ENCODE data around the gene CDC42BPG.

The CDC42BPG gene

DNA sequence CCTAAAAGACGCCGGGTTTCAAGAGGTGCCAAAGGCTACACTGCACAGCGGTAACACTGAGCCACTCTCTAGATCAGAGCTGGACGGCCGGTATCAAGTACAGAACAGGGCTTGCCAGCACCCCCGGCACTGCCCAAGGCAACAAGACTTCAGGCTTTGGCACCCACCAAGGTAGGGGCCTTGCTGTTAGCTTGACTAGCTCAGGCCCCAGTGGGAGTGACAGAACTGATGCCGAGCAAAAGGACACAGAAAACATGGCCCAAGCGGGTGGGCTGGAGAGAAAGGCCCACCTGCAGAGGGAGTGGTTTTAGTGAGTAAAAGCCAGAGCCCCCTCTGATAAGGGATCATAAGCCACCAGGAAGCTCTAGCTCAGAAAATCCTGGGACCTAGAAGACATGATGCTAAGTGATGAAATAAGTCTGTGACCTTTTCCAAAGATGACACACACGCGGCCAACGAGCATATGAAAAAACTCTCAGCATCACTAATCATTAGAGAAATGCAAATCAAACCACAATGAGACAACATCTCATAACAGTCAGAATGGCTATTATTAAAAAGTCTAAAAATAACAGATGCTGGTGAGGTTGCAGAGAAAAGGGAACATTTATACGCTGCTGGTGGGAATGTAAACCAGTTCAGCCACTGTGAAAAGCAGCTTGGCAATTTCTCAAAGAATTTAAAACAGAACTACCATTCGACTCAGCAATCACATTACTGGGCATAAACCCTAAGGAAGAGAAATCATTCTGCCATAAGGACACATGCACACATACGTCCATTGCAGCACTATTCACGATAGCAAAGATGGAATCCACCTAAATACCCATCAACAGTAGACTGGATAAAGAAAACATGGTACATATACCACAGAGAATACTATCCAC lies 21.1 kb upstream of the CDC42BPG start:
- in situ Hi-C loops (cut with HindIII; ENCODE audit: low sequenced_read_pairs), result no loop called here

DNA sequence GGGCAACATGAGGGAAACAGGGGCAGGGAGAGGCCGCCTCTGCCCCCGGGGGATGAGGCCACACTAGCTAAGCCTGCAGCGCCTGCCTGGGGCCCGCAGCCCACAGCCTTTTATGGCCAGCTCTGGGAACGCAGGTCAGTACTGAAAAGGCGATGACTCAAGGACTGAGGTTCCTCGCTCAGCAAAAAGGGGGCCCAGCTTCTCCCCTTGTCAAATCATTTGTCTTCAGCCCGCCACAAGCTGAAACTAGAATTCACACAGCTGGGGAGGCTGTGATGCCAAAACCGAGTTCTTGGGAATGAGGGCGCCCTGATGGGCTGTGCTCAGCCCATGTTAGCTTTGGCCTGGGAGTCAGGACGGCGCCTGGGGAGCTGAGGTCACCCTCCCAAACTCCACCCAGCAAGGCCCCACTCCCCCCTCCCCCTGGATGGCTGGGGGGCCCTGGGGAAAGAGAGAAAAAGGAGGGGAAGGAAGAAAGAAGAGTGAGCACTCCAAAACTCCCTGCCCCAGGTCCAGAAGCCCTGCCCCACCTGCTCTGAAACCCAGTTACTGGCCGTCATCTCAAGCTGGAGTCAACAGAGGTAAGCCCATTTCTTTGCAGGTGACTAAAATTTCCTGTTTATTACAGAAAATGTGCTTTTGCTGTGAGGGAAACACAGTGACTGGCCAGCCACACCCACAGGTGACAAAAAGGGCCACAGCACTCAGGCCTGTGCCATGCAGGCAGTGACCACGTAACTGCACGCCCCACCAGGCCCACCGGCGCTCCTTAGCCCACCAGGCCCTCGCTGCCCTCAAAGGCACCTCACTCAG lies 20.2 kb upstream of the CDC42BPG start:
- in situ Hi-C loops (cut with HindIII; ENCODE audit: low sequenced_read_pairs), result no loop called here

DNA sequence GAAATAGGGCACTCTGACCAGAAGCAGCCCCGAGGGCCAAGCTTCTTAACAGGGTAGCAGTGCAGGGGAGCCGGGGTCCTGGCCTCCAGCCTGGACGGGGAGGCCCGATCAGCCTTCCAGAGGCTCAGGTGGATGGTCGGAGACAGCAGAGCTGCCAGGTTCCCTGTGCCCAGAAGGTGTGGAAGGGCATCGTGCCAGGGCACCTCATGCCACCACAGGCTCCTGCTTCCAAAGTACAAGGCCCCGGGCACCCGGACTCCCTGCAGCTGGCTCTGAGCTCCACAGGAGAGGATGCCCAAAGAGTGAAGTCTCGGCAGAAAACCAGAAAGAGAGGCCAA lies 19.7 kb upstream of the CDC42BPG start:
- in situ Hi-C loops (cut with HindIII; ENCODE audit: low sequenced_read_pairs), result no loop called here

DNA sequence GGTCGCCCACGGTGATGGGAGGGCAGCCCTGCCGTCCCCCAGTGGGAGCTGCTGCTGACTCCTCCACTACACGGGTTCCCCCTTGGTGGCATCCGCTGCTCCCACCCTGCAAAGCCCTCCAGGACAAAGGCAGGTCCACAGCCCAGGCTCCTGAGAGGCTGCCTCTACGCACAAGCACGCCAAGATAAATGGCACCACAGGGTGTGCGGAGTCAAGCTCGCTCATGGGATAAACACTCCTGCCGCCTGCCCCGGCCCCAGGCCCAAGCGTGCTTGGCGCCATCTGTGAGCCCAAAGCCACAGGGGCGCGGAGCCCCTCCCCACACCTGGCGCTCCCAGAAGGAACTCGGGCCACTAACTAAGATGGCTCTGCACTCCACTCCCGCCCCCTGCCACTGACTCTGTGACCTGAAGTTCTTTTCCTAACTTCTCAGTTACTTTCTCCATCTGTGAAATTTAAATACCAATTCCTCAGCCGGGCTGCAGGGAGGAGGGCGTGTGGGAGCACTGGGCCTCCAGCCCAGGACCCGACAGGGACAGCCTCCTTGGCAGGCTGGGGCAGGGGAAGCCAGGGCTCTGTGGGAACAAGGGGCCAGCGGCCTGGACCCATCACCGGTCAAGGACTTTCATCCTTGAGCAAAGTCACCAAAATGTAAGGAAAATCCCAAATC lies 19.1 kb upstream of the CDC42BPG start:
- in situ Hi-C loops (cut with HindIII; ENCODE audit: low sequenced_read_pairs), result no loop called here

DNA sequence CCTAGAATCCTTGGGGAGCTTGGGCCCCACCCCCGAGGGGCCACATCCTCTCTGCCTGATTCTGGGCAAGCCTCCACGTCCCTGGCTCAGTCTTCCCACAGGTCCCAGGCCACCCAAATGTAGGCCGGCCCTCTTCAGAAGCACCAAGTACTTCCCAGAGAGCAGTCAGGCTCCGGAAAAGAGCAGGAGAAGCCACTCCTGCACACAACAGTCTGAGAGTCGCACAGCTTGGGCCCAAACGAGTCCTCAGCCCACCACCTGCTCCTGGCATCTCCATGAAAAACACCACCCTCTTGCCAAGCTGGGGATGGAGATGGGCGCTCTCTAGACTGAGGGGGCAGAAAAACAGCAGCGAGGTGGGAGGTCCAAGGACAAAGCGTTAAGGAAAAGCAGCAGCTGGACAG lies 18.5 kb upstream of the CDC42BPG start:
- in situ Hi-C loops (cut with HindIII; ENCODE audit: low sequenced_read_pairs), result no loop called here

DNA sequence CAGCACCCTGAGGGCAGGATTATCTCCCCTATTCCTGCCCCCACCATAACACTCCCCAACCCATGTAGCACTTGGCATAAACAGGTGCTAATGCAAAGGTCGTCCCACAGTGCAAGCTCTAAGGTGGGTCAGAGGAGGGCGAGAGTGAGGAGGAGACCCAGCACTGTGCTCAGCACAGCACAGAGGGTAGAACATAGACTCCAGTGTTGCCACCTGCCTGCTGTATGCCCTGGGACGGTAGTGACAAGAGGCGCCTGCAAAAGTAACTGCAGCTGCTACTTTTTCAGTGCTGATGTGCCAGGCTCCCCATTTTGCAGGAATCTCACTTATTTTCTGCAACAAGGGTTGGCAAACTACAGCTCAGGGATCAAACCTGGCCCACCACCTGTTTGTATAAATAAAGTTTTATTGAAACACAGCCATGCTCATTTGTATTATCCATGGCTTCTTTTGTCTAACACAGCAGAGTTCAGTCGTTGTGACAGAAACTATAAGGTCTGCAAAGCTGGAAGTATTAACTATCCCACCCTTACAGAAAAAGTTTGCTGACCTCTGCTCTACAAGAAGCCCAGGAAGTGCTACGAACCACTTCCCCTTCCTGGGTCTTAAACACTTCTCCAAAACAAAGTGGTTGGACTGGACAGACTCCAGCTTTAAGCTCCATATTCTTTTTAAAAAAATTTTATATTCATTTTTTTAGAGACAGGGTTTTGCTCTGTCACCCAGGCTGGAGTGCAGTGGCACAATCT lies 16.9 kb upstream of the CDC42BPG start:
- in situ Hi-C loops (cut with HindIII; ENCODE audit: low sequenced_read_pairs), result no loop called here

DNA sequence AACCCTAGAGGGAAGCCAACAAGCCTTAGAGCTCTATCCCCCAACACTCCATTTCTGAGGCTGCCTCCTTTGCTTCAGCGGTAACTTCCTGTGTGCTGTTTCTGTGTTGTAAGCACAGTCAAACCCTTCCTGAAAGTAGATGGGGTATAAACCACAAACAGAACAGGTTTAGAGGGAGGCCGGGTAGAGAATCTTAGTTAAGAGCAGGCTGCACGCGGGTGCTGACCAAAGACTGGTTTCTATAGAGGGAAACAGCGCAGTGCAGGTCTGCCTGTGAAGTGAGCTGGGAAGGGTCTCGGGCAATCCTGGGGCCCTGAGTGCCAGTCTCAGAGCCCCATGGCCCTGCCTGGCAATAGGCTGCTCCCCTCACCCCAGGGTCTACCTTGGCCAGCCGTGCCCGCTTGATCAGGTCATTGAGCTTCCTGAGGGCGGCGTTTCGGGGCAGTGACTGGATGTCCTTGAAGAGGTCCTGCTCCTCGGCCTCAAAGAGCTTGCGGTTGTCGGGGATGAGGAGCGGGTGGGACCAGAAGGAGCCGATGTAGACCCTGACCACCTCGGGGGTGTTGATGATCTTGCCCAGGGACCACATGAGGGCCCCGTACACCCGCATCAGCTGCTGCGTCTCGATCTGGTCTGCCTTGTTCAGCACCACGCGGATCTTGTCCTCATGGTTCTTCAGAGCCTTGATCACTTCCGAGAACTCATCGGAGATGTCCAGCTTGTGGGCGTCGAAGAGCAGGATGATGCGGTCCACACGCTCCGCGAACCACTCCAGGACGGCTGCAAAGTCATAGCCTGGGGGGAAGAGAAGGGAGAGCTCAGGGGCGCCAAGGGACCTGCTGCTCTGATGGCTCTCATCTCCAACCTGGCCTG lies 15.3 kb upstream of the CDC42BPG start:
- in situ Hi-C loops (cut with HindIII; ENCODE audit: low sequenced_read_pairs), result no loop called here

DNA sequence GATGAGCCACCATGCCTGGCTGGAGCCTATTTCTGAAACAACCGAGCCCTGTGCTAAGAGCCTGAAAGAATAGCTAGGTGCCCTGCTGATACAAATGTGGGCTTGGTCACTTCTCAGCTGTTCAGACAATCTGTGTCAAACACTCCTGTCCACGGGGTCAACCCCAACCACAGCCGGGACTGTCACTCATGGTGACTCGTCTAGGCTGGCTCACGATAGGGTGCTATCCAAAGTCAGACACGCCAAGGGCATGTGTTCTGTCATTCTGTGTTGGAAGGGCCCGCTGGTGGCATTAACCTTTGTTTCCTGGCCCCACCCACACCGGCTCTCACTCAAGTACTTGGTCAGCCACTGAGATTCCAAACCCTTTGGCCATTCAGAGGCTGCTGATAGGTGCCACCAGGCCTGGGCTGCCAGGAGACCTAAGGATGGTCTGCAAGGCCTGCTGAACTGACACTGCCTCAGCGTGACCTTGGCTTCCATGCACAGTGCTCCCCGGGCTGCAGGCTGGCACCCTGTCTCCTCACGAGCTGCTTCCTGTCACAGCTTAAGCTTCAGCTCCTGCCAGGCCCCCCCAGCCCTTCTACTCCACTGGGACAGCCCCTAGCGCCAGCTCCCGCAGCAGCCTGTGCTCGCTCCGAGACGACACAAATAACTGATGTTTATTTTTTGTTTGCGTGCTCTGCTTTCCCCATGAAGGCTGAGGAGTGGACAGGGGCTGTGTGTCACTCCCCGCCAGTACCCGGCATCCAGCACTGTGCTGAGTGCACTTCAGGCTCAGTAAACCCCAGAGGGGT lies 14.2 kb upstream of the CDC42BPG start:
- in situ Hi-C loops (cut with HindIII; ENCODE audit: low sequenced_read_pairs), result no loop called here

DNA sequence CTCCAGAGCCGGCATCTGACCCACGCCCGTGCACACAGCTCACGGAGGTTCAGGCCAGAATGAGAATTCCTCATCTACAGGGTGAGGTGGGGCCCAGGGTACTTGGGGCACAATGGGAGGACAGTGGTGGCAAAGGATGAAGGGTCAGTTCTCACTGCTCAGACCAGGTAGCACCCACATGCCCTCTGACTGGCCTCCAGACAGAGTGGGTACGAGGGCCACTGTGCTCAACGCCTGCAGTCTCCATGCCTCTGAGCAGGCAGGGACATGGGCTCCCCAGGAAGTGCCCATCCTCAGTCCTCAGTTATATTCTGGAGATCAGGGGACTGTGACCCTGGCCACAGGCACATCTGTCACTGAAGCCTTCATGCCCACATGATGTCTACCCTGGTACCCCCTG lies 13.0 kb upstream of the CDC42BPG start:
- in situ Hi-C loops (cut with HindIII; ENCODE audit: low sequenced_read_pairs), result no loop called here

DNA sequence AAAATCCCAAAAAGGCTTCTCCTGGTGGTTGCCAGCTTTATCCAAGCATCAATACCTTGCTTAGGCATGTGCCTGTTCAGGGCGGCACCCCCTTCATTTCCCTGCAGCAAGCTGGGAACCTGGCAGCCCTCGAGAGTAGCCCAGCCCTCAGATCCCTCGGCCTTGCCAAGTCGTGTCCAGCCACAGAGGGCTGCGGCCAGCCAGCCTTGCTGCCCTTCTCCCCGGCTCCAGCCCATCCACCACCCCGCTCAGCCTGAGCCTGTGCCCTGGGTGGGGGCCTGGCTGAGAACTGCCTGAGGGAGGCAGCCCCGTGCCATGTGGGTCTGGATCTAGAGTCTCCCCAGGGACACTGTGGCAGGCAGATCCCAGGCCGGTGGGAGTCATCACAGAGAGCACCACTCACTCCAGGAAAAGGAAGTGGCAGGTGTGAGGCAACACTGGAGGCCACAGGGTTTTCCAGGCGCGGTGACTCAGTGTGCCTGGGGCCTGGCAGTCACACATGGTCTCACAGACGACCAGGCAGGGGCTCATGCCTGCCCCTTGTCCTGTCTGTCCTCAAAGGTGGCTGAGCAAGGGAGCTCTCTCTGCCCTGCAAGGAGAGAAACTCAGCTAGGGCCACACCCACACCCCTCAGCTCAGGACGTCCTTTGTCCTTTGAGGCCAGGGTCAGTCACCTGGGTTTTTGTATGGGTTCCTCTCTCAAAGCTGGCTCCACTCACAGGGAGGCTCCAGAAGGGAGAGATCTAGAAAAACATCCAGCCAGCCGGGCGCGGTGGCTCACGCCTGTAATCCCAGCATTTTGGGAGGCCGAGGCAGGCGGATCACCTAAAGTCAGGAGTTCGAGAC lies 12.2 kb upstream of the CDC42BPG start:
- in situ Hi-C loops (cut with HindIII; ENCODE audit: low sequenced_read_pairs), result no loop called here

DNA sequence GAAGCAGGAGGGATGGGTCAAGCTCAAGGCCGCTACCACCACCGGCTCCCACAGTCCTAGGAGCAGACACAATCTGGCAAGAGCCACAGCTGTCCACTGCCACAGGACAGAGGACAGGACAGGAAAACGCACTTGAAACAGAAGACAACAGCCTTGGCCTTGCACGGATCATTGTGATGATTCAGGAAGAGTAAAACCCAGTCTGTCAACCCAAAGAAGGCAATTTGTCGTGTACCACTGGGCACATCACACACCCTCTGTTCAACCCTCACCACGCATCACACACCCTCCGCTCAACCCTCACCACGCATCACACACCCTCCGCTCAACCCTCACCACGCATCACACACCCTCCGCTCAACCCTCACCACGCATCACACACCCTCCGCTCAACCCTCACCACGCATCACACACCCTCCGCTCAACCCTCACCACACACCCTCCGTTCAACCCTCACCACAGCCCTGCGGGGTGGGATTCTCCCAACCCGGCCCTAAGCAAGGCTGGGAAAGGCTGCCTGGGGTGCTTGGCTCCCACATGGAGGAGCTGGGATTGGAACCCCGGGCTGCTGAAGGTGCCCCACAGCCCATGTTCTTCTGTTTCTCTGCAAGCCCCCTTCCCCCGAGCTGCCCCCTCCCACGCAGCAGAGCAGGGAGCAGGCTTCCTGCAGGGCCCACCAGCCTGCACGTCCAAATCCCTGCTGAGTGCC lies 11.3 kb upstream of the CDC42BPG start:
- in situ Hi-C loops (cut with HindIII; ENCODE audit: low sequenced_read_pairs), result no loop called here

DNA sequence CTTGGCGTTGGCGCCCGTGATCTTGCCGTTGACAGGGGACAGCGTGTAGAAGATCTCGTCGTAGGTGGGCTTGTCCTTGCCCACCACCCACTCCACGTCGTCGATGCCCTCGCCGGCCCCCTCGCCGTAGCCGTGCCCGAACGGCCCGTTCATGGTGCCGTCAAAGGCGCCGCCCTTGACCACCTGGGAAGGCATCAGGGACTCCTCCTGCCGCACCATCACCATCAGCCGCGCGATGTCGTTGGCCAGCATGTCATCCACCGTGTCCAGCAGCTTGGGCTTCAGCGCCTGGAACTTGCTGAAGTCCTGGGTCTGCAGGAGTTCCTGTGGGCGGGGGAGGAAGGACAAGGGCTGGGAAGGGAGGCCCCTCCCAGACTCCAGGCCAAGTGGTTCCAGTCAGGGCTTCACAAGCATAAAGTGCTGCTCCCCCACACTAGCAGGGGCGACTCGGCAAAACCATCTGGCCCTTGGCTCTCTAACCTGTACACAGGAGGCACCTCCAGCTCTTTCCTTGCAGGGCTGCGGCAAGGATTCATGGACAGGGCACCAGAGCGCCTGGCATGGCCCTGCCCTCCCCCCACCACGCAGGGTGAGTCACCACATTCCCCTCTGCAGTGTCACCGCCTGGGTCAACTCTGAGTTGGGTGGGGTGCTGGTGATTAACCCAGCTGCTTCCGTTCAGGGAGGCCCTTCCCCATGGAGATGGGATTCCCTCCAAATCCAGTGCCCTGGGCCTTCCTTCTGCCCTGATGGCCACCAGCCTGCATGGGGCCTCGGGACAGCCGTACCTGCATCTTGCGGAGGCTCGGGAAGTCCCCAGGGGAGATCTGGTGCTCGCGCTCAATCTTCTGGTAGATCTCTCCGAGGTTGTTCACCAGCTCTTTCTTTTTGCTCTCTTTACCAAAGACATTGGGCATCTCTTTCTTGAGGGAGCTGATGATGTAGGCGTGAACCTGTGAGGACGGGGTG lies 10.4 kb upstream of the CDC42BPG start:
- in situ Hi-C loops (cut with HindIII; ENCODE audit: low sequenced_read_pairs), result loop anchor here (5.0 kb wide), 1 partner anchor 37 kb away; no protein-coding TSS in a partner anchor

DNA sequence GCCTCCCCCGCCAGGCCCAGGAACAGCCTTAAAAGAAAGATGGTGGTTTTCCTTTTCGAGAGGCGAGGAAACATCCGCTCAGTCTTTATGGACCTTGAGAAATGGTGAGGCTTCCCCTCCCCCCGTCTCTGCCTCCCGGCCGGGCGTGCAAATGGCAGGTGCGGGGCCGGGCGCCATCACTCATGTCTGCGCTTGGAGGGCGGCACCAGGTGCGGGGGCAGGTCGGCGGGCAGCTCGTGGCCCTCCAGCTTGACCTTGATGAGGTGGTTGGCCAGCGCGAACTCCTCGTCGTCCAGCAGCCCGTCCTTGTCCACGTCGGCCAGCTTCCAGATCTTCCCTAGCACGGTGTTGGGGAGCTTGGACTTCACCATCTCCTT lies 9.7 kb upstream of the CDC42BPG start:
- in situ Hi-C loops (cut with HindIII; ENCODE audit: low sequenced_read_pairs), result loop anchor here (5.0 kb wide), 1 partner anchor 38 kb away; no protein-coding TSS in a partner anchor

DNA sequence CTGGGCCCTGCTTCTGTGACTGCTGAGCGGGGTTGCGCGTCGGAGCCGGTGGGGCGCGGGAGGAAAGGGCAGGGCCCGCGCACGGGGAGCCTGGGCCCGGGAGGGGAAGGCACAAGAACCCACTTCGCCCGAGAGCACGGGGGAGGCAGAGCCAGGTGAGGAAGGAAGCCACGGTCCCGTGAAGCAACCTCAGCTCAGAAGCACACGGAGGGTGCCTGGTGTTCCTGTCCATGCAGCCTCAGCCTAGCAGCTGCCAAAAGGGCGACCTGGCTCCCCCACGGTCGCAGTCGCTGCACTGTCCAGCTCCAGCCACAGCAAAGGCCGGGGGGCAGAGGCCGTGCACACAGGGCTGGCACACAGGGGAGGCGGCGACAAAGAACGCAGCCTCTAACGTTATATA lies 9.3 kb upstream of the CDC42BPG start:
- in situ Hi-C loops (cut with HindIII; ENCODE audit: low sequenced_read_pairs), result loop anchor here (5.0 kb wide), 1 partner anchor 39 kb away; no protein-coding TSS in a partner anchor

DNA sequence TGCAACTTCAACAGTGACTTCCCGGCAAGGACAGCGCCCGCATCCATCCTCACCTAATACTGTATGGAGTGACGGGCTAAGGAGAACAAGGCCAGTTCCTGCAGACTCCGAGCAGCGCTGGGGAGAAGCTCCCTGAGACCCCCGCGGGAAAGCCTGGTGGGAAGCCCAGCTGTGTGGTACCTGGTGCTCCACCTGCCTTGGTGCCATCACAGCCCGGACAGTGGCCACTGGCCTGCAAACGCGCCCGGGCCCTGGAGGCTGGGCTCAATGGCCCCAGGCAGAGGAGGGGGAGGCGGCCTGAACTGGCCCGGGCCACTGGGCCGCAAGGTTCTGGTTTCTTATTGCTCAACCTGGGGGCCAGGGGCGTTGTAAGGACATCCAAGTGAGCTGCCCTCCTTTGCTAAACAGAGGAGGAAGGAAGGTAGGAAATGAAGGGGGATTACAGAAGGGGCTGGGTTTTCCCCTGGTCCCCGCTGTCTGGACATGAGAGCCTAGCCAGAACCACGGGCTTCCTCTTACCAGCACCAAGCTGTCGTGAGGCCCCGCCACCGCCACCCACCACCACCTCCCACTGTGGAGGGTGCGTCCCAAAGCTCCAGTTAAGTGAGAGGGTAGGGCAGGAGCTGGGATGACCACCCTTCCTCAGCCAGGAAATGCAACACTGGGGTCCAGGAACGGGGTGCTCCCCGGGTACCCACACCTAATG lies 8.5 kb upstream of the CDC42BPG start:
- in situ Hi-C loops (cut with HindIII; ENCODE audit: low sequenced_read_pairs), result loop anchor here (5.0 kb wide), 1 partner anchor 39 kb away; no protein-coding TSS in a partner anchor

Data from DLD1 (cell line).